ENCODE results near the gene LTN1. TPM values are rescaled to one million over a fixed set of nuclear protein-coding genes. Genes with fewer than 3 reads are reported as not detected.

Gene LTN1
- total and polyA plus RNA-seq, 2 of the 13 experiments (the other 11 are each of a cell fraction or from before 2014, with no cell fraction given): 6.7 to 24.6 TPM

- TF ChIP-seq, protein P1, sequence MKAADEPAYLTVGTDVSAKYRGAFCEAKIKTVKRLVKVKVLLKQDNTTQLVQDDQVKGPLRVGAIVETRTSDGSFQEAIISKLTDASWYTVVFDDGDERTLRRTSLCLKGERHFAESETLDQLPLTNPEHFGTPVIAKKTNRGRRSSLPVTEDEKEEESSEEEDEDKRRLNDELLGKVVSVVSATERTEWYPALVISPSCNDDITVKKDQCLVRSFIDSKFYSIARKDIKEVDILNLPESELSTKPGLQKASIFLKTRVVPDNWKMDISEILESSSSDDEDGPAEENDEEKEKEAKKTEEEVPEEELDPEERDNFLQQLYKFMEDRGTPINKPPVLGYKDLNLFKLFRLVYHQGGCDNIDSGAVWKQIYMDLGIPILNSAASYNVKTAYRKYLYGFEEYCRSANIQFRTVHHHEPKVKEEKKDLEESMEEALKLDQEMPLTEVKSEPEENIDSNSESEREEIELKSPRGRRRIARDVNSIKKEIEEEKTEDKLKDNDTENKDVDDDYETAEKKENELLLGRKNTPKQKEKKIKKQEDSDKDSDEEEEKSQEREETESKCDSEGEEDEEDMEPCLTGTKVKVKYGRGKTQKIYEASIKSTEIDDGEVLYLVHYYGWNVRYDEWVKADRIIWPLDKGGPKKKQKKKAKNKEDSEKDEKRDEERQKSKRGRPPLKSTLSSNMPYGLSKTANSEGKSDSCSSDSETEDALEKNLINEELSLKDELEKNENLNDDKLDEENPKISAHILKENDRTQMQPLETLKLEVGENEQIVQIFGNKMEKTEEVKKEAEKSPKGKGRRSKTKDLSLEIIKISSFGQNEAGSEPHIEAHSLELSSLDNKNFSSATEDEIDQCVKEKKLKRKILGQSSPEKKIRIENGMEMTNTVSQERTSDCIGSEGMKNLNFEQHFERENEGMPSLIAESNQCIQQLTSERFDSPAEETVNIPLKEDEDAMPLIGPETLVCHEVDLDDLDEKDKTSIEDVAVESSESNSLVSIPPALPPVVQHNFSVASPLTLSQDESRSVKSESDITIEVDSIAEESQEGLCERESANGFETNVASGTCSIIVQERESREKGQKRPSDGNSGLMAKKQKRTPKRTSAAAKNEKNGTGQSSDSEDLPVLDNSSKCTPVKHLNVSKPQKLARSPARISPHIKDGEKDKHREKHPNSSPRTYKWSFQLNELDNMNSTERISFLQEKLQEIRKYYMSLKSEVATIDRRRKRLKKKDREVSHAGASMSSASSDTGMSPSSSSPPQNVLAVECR (CRISPR knock-in tag; IDR thresholded peaks at IDR 0.05; ENCODE audit: borderline replicate concordance): peak; percentile 98
- TF ChIP-seq ZNF629 (CRISPR knock-in tag; conservative IDR thresholded peaks at IDR 0.05) (no peak), FOXM1 (CRISPR knock-in tag; IDR thresholded peaks at IDR 0.05) (no peak), ZBTB4 (CRISPR knock-in tag; IDR thresholded peaks at IDR 0.05; ENCODE audit: borderline replicate concordance) (no peak), EED (CRISPR knock-in tag; IDR thresholded peaks at IDR 0.05) (no peak), ATF7 (IDR thresholded peaks at IDR 0.05) (peak; percentile 95), ATF7 (CRISPR knock-in tag; IDR thresholded peaks at IDR 0.05) (peak; percentile 99), ZBTB7A (CRISPR knock-in tag; IDR thresholded peaks at IDR 0.05) (no peak), GLI4 (CRISPR knock-in tag; IDR thresholded peaks at IDR 0.05; ENCODE audit: borderline replicate concordance) (no peak), ZNF326 (CRISPR knock-in tag; IDR thresholded peaks at IDR 0.05; ENCODE audit: borderline replicate concordance) (no peak), REPIN1 (CRISPR knock-in tag; IDR thresholded peaks at IDR 0.05; ENCODE audit: borderline replicate concordance, low read depth) (peak; percentile 69; the same call in 1 of the 2 replicates), JUND (CRISPR knock-in tag; IDR thresholded peaks at IDR 0.05) (peak; percentile 84; the same call in 1 of the 2 replicates), RFXANK (CRISPR knock-in tag; IDR thresholded peaks at IDR 0.05) (no peak), YEATS2 (CRISPR knock-in tag; IDR thresholded peaks at IDR 0.05; ENCODE audit: borderline replicate concordance) (peak; percentile 94)
- TF ChIP-seq, protein P2, sequence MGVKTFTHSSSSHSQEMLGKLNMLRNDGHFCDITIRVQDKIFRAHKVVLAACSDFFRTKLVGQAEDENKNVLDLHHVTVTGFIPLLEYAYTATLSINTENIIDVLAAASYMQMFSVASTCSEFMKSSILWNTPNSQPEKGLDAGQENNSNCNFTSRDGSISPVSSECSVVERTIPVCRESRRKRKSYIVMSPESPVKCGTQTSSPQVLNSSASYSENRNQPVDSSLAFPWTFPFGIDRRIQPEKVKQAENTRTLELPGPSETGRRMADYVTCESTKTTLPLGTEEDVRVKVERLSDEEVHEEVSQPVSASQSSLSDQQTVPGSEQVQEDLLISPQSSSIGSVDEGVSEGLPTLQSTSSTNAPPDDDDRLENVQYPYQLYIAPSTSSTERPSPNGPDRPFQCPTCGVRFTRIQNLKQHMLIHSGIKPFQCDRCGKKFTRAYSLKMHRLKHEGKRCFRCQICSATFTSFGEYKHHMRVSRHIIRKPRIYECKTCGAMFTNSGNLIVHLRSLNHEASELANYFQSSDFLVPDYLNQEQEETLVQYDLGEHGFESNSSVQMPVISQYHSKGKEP (CRISPR knock-in tag; IDR thresholded peaks at IDR 0.05): no peak
- TF ChIP-seq, protein P3, sequence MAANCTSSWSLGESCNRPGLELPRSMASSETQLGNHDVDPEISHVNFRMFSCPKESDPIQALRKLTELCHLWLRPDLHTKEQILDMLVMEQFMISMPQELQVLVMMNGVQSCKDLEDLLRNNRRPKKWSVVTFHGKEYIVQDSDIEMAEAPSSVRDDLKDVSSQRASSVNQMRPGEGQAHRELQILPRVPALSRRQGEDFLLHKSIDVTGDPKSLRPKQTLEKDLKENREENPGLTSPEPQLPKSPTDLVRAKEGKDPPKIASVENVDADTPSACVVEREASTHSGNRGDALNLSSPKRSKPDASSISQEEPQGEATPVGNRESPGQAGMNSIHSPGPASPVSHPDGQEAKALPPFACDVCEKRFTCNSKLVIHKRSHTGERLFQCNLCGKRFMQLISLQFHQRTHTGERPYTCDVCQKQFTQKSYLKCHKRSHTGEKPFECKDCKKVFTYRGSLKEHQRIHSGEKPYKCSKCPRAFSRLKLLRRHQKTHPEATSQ (CRISPR knock-in tag; IDR thresholded peaks at IDR 0.05; ENCODE audit: borderline replicate concordance): no peak
- TF ChIP-seq, protein P4, sequence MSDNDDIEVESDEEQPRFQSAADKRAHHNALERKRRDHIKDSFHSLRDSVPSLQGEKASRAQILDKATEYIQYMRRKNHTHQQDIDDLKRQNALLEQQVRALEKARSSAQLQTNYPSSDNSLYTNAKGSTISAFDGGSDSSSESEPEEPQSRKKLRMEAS (IDR thresholded peaks at IDR 0.05): peak; percentile 71
Measured at GRCh38 chr21:28992526-28993292, at the start of gene LTN1 (continued).

All from HepG2 (cell line).